Loucy (cell line): ENCODE measurements around the gene ROBO1.

Experiments
- CTCF ChIP-seq: fragments of 200-600 bp; sonication (generic); conservative IDR thresholded peaks from 2 replicates; pipeline ENCODE4 v1.5.1; 2014; ENCODE audit warnings: mild to moderate bottlenecking, antibody characterized with exemption, low read length
- EZH2phosphoT487 ChIP-seq: fragments of 200-600 bp; IDR thresholded peaks from 2 replicates; pipeline ENCODE4 v1.6.1; 2018; ENCODE audit warnings: antibody characterized with exemption, mild to moderate bottlenecking, moderate library complexity, borderline replicate concordance

- no peak for TF ChIP-seq CTCF
- no peak for TF ChIP-seq EZH2phosphoT487
Observed at GRCh38 chr3:79490165-79491028, 277.4 kb downstream of the ROBO1 start.
